Panc1 (cell line): Measurements from ENCODE around the gene MAPK8IP2. TPM values are rescaled to one million over a fixed set of nuclear protein-coding genes. Genes with fewer than 3 reads are reported as not detected.

Experiments
- ATAC-seq: fragments of 200-7000 bp; cut with Tn5 transposase; 2 replicates; pipeline ENCODE4 v1.9.1; 2020; ENCODE audit warnings: mild to moderate bottlenecking, moderate library complexity
- BruUV-seq: library from RNA; stranded (reverse); fragments of 400-500 nt; replicated peaks from 2 replicates; lab custom pipeline; 2021; lab: Mats Ljungman, UMichigan
- CTCF ChIA-PET: fragments of 300-600 bp; sonication (Branson Sonifier 250); formaldehyde crosslinking; loops from one replicate; lab custom pipeline; 2022; ENCODE audit warnings: antibody characterized with exemption; lab: Charles Lee
- POLR2A ChIA-PET: fragments of 300-600 bp; sonication (Branson Sonifier 250); formaldehyde crosslinking; loops from one replicate; lab custom pipeline; 2022; ENCODE audit warnings: antibody characterized with exemption; lab: Charles Lee
- DNase-seq: peaks from one replicate; pipeline ENCODE4 v3.0.0-alpha.2; 2010; ENCODE audit warnings: low read depth, low spot score
- H3K27ac ChIP-seq: 2 replicates; pipeline ENCODE4 v1.5.1; 2011; ENCODE audit warnings: mild to moderate bottlenecking, low read length, inconsistent platforms
- H3K27me3 ChIP-seq: fragments of 200-500 bp; sonication (Bioruptor generic); 2 replicates; pipeline ENCODE4 v1.6.0; 2014; ENCODE audit warnings: low read length, inconsistent platforms; ENCODE audit not compliant: control insufficient read depth, insufficient read depth
- H3K36me3 ChIP-seq: fragments of 200-500 bp; sonication (Bioruptor generic); 2 replicates; pipeline ENCODE4 v1.5.1; 2014; ENCODE audit warnings: inconsistent platforms, mild to moderate bottlenecking, low read length, moderate library complexity; ENCODE audit not compliant: control insufficient read depth, insufficient read depth
- H3K4me1 ChIP-seq: 2 replicates; pipeline ENCODE4 v1.5.1; 2011; ENCODE audit warnings: inconsistent platforms, mild to moderate bottlenecking, low read length, moderate library complexity; ENCODE audit not compliant: control insufficient read depth, insufficient read depth
- H3K4me3 ChIP-seq, 2 experiments: 2 replicates each; pipeline ENCODE4 v1.5.1; 2011 to 2012; ENCODE audit warnings: low read depth in 2 of 2, low read length in 2 of 2, mild to moderate bottlenecking in 2 of 2, inconsistent platforms in 1 of 2, moderate library complexity in 1 of 2
- H3K9me3 ChIP-seq: fragments of 200-500 bp; sonication (Bioruptor generic); 2 replicates; pipeline ENCODE4 v1.5.1; 2014; ENCODE audit warnings: low read depth, mild to moderate bottlenecking, inconsistent platforms, low read length, moderate library complexity; ENCODE audit not compliant: control insufficient read depth, insufficient read depth
- CTCF ChIP-seq: fragments of 450-650 bp; IDR thresholded peaks from 2 replicates; pipeline ENCODE4 v1.5.1; 2017; ENCODE audit warnings: mild to moderate bottlenecking
- POLR2AphosphoS5 ChIP-seq: IDR thresholded peaks from 2 replicates; pipeline ENCODE4 v1.6.1; 2012; ENCODE audit warnings: mild to moderate bottlenecking, low read depth, low read length, moderate library complexity
- REST ChIP-seq, 2 experiments: IDR thresholded peaks; 2 replicates each; pipeline ENCODE4 v1.6.1; 2011 to 2012; ENCODE audit warnings: low read depth in 2 of 2, control low read depth in 1 of 2, low read length in 1 of 2, mild to moderate bottlenecking in 1 of 2, moderate library complexity in 1 of 2; ENCODE audit not compliant: insufficient read depth in 1 of 2
- SIN3A ChIP-seq: IDR thresholded peaks from 2 replicates; pipeline ENCODE4 v1.6.1; 2012; ENCODE audit warnings: low read depth, mild to moderate bottlenecking, low read length, moderate library complexity, borderline replicate concordance; ENCODE audit not compliant: insufficient read depth
- TCF7L2 ChIP-seq: IDR thresholded peaks from 2 replicates; pipeline ENCODE4 v1.6.1; 2011; ENCODE audit warnings: mild to moderate bottlenecking, low read depth, low read length, inconsistent platforms
- in situ Hi-C: cut with HindIII; loops from 2 replicates; pipeline ENCODE4 v1.10.0; 2016; ENCODE audit warnings: low sequenced_read_pairs, low pct_unique_long_range_greater_than_20kb
- intact Hi-C: fragments of 100-400 bp; cut with micrococcal nuclease; formaldehyde crosslinking; loops from one replicate; pipeline ENCODE4 v1.10.0; 2022; ENCODE audit not compliant: unreplicated experiment
- total RNA-seq: library from RNA; stranded (reverse); gene quantifications from one replicate; pipeline ENCODE4 v1.2.1, GENCODE V29; 2021; ENCODE audit not compliant: unreplicated experiment

Gene MAPK8IP2
- total RNA-seq, 1 experiment from 2014 or later: 38.4 TPM

GRCh38 chr22:50573491-50574382, 26.9 kb upstream of the MAPK8IP2 start:
- Histone ChIP-seq H3K27ac (no peak overlapping the region), H3K36me3 (no peaks in the 10 kb centered on the region), H3K27me3 (no peaks in the 10 kb centered on the region), H3K4me1 (no peaks in the 10 kb centered on the region), H3K9me3 (no peaks in the 10 kb centered on the region), H3K4me3 (no peak overlapping the region)
- DNase-seq: no peak
- TF ChIP-seq SIN3A (no peak), POLR2AphosphoS5 (no peak), REST (IDR thresholded peaks at IDR 0.05; ENCODE audit: insufficient read depth in 1 of 2, low read depth in 2 of 2, low read length in 1 of 2) (no peak), CTCF (no peak), TCF7L2 (no peak)
- ATAC-seq: no peak
- BruUV-seq: no TSS peak
- ChIA-PET POLR2A (no interaction called here), CTCF (interaction anchor here (0.7 kb wide), 1 partner anchor 63 kb away, joined by 3 read pairs; no protein-coding TSS in a partner anchor)
- intact Hi-C loops (no loop called here), in situ Hi-C loops (no loop called here)

DNA sequence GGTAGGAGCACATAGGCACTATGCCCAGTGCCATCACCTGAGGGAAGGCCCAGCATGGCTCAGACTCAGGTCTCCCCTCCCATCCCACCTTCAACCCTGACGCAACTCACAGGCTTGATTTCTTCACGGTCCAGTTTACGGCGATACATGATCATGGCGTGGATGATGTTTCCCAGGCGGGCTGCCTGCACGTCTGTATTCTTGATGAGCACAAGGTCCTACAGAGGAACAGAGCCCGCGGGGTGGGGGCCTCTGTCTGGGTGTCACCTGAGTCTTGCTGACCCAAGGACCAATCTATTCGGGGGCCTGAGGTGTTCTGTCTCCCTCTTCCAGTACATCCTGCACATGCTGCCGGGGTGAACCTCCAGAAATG, 26.2 kb upstream of the MAPK8IP2 start:
- no peaks in the 10 kb centered on the region for H3K4me1 ChIP-seq
- H3K4me3 ChIP-seq: no peak overlapping the region
- DNase-seq: no peak
- intact Hi-C loops: no loop called here
- POLR2A ChIA-PET: no interaction called here
- no TSS peak for BruUV-seq
- H3K9me3 ChIP-seq: no peaks in the 10 kb centered on the region
- no peak for ATAC-seq
- no peaks in the 10 kb centered on the region for H3K36me3 ChIP-seq
- CTCF ChIA-PET: no interaction called here
- no peaks in the 10 kb centered on the region for H3K27me3 ChIP-seq
- TF ChIP-seq TCF7L2 (no peak), CTCF (no peak)
- H3K27ac ChIP-seq: no peak overlapping the region
- in situ Hi-C loops: no loop called here
